ENCODE results near the gene SSH2.
A peak's percentile ranks its signal among the peaks of the same experiment; 100 is the strongest.

SSH2 gene

GRCh38 chr17:29710520-29710884 is 219.5 kb downstream of the SSH2 start:
- Histone ChIP-seq H3K36me3 (ENCODE audit: insufficient read depth) (no peaks in the 10 kb centered on the region), H3K4me2 (no peak overlapping the region)

GRCh38 chr17:29709866-29710519 is 220.0 kb downstream of the SSH2 start:
- no peaks in the 10 kb centered on the region for H3K36me3 ChIP-seq (ENCODE audit: insufficient read depth)
- no peaks in the 10 kb centered on the region for H3K79me2 ChIP-seq (ENCODE audit: insufficient read depth, low read depth)
- H3K4me1 ChIP-seq (ENCODE audit: low read depth, poor library complexity, severe bottlenecking): peaks cover 26% of the 10 kb centered on the region
- no peak overlapping the region for H3K27ac ChIP-seq
- H2AFZ ChIP-seq (ENCODE audit: low read depth): no peak overlapping the region
- no peaks in the 10 kb centered on the region for H3K27me3 ChIP-seq (ENCODE audit: insufficient read depth, low read depth)
- H3K4me3 ChIP-seq (IDR thresholded peaks at IDR 0.05; ENCODE audit: insufficient read depth, low read depth, low read length): no peak overlapping the region
- H4K20me1 ChIP-seq (ENCODE audit: insufficient read depth): no peaks in the 10 kb centered on the region
- no peak for TF ChIP-seq CTCF (conservative IDR thresholded peaks at IDR 0.05; ENCODE audit: low read depth, low read length)
- no peak overlapping the region for H3K4me2 ChIP-seq
- no peak overlapping the region for H3K9ac ChIP-seq

More at GRCh38 chr17:29710520-29710884, 219.5 kb downstream of the SSH2 start:
- no peak overlapping the region for H3K9ac ChIP-seq
- H3K4me1 ChIP-seq (ENCODE audit: low read depth, poor library complexity, severe bottlenecking): peaks cover 21% of the 10 kb centered on the region
- H2AFZ ChIP-seq (ENCODE audit: low read depth): no peak overlapping the region
- no peak for TF ChIP-seq CTCF (conservative IDR thresholded peaks at IDR 0.05; ENCODE audit: low read depth, low read length)
- H3K4me3 ChIP-seq (IDR thresholded peaks at IDR 0.05; ENCODE audit: insufficient read depth, low read depth, low read length): no peak overlapping the region
- no peak overlapping the region for H3K27ac ChIP-seq
- no peaks in the 10 kb centered on the region for H3K79me2 ChIP-seq (ENCODE audit: insufficient read depth, low read depth)
- H4K20me1 ChIP-seq (ENCODE audit: insufficient read depth): no peaks in the 10 kb centered on the region
- H3K27me3 ChIP-seq (ENCODE audit: insufficient read depth, low read depth): no peaks in the 10 kb centered on the region

- Histone ChIP-seq H3K4me2 (peak overlapping the region; percentile 94), H3K27me3 (ENCODE audit: insufficient read depth, low read depth) (no peaks in the 10 kb centered on the region), H2AFZ (ENCODE audit: low read depth) (peak overlapping the region; percentile 91), H3K27ac (peak overlapping the region; percentile 100), H3K79me2 (ENCODE audit: insufficient read depth, low read depth) (no peaks in the 10 kb centered on the region), H3K9ac (peak overlapping the region; percentile 97), H3K4me3 (IDR thresholded peaks at IDR 0.05; ENCODE audit: insufficient read depth, low read depth, low read length) (no peak overlapping the region), H4K20me1 (ENCODE audit: insufficient read depth) (no peaks in the 10 kb centered on the region), H3K4me1 (ENCODE audit: low read depth, poor library complexity, severe bottlenecking) (peaks cover 31% of the 10 kb centered on the region), H3K36me3 (ENCODE audit: insufficient read depth) (no peaks in the 10 kb centered on the region)
- TF ChIP-seq CTCF (conservative IDR thresholded peaks at IDR 0.05; ENCODE audit: low read depth, low read length): no peak
Measured at GRCh38 chr17:29707212-29707571, 222.8 kb downstream of the SSH2 start.

GRCh38 chr17:29706045-29706431 is 224.0 kb downstream of the SSH2 start:
- no peaks in the 10 kb centered on the region for H4K20me1 ChIP-seq (ENCODE audit: insufficient read depth)
- no peaks in the 10 kb centered on the region for H3K27me3 ChIP-seq (ENCODE audit: insufficient read depth, low read depth)
- no peaks in the 10 kb centered on the region for H3K79me2 ChIP-seq (ENCODE audit: insufficient read depth, low read depth)
- peak overlapping the region; percentile 100 for H3K27ac ChIP-seq
- H3K36me3 ChIP-seq (ENCODE audit: insufficient read depth): no peaks in the 10 kb centered on the region
- peak overlapping the region; percentile 91 for H2AFZ ChIP-seq (ENCODE audit: low read depth)
- H3K4me3 ChIP-seq (IDR thresholded peaks at IDR 0.05; ENCODE audit: insufficient read depth, low read depth, low read length): no peak overlapping the region
- peak overlapping the region; percentile 94 for H3K4me2 ChIP-seq
- TF ChIP-seq CTCF (conservative IDR thresholded peaks at IDR 0.05; ENCODE audit: low read depth, low read length): no peak
- peak overlapping the region; percentile 97 for H3K9ac ChIP-seq
- H3K4me1 ChIP-seq (ENCODE audit: low read depth, poor library complexity, severe bottlenecking): peaks cover 31% of the 10 kb centered on the region

All from KMS-11 (cell line).